Heart left ventricle (tissue), 16 donors: ENCODE results near the gene STAG1. TPM values are rescaled to one million over a fixed set of nuclear protein-coding genes. Genes with fewer than 3 reads are reported as not detected.
A peak's percentile ranks its signal among the peaks of the same experiment; 100 is the strongest.

Source experiments
- ATAC-seq, 4 donors: fragments of 200-7000 bp; cut with Tn5 transposase; one replicate each; pipeline ENCODE4 v1.9.1; 2020 to 2022; ENCODE audit warnings: moderate library complexity in 4 of 4, mild to moderate bottlenecking in 3 of 4, moderate number of reproducible peaks in 1 of 4
- DNase-seq, 5 donors: peaks; one replicate each; pipeline ENCODE4 v3.0.0-alpha.2; 2020
- H3K27ac ChIP-seq, 12 donors: fragments of 200-600 bp; sonication (generic) in 4 of 12; one replicate each; pipeline versions ENCODE4 v1.5.0 to v1.8.0; 2016 to 2022; ENCODE audit warnings: mild to moderate bottlenecking in 2 of 12
- H3K27me3 ChIP-seq, 9 donors: fragments of 200-600 bp; sonication (generic) in 2 of 9; one replicate each; pipeline versions ENCODE4 v1.5.1 to v1.8.0; 2016 to 2022; ENCODE audit warnings: mild to moderate bottlenecking in 3 of 9
- H3K36me3 ChIP-seq, 9 donors: fragments of 200-600 bp; sonication (generic) in 2 of 9; one replicate each; pipeline versions ENCODE4 v1.5.0 to v1.8.0; 2018 to 2022; ENCODE audit warnings: mild to moderate bottlenecking in 2 of 9
- H3K4me1 ChIP-seq, 12 donors: fragments of 200-600 bp; sonication (generic) in 4 of 12; one replicate each; pipeline versions ENCODE4 v1.5.0 to v1.8.0; 2016 to 2022; ENCODE audit warnings: mild to moderate bottlenecking in 3 of 12
- H3K4me3 ChIP-seq, 12 donors: fragments of 200-600 bp; sonication (generic) in 4 of 12; one replicate each; pipeline versions ENCODE4 v1.5.0 to v1.8.0; 2017 to 2022; ENCODE audit warnings: mild to moderate bottlenecking in 9 of 12, moderate library complexity in 4 of 12
- H3K9me3 ChIP-seq, 12 donors: fragments of 200-600 bp; sonication (generic) in 4 of 12; one replicate each; pipeline versions ENCODE4 v1.5.0 to v1.8.0; 2016 to 2022; ENCODE audit warnings: mild to moderate bottlenecking in 1 of 12
- CTCF ChIP-seq, 12 donors: fragments of 200-600 bp; sonication (generic) in 4 of 12; IDR thresholded peaks; one replicate each; pipeline versions ENCODE4 v1.5.0 to v1.8.0; 2018 to 2022; ENCODE audit warnings: antibody characterized with exemption in 12 of 12, mild to moderate bottlenecking in 5 of 12
- POLR2A ChIP-seq, 2 donors: fragments of 450-650 bp; IDR thresholded peaks; one replicate each; pipeline ENCODE4 v1.6.1; 2017; ENCODE audit warnings: antibody characterized with exemption in 2 of 2, mild to moderate bottlenecking in 2 of 2, moderate library complexity in 2 of 2
- WGBS, 4 donors: extraction: QIAGEN DNeasy Blood & Tissue Kit in 2 of 4; methylation state at CpG; one replicate each; pipeline versions ENCODE4 v1.1.5 to v1.1.7; 2013 to 2018; 5-methylcytosine and 5-hydroxymethylcytosine counted together
- intact Hi-C, 10 donors: fragments of 100-400 bp; cut with DNase I; formaldehyde crosslinking; loops; one replicate each; pipeline versions ENCODE4 v1.11.1 to v1.14.2; 2022
- polyA plus RNA-seq, 2 donors: library from polyadenylated mRNA; stranded (reverse); fragments of 200-250 nt; gene quantifications; one replicate each; pipeline ENCODE4 v1.2.3, GENCODE V29; 2013
- total RNA-seq, 9 donors: library from RNA; depleted of rRNA in 2 of 9; stranded (reverse); fragments of >200 nt in 2 of 9; fragmentation: NEBNext Ultra II Directional in 3 of 9; extraction: Animal tissue kit (Norgen Biotek cat#: 25700) in 3 of 9; gene quantifications; one replicate each; pipeline versions ENCODE4 v1.1.0 to v1.2.4, GENCODE V29; 2016 to 2023
- donor health status: ischemic (EF 13 %, LVEDD 7.1; RV severe dilation, severe dysfunction).
- donor health status: healthy with polysubstance abuse.
- donor health status: DM: no; HTN: yes; CAD: no.
- donor health status: DM: no; HTN: no; CAD: no.
- donor health status: ischemic (EF 25% LVEDD 6.9; RV normal size, moderate dysfunction).
- donor health status: ischemic (EF 25% LVEDD 5.7; RV mildly dilated, moderate dysfunction).
- donor health status: healthy.
- donor health status: DM: yes; HTN: yes; CAD: no.
- donor health status: ischemic (EF 35%, LVEDD 5.7; RV mildly dilated, moderate dysfunction).
- donor health status: nonischemic (EF 11% LVEDD 7.7; RV severe dilation, severe dysfunction).
- donor health status: DM: yes; HTN: yes; CAD: no.
- donor health status: PGD.
- donor health status: ischemic (EF 29% LVEDD 5.4; RV normal size, mild dysfunction).
- donor health status: nonischemic (EF 23%, LVEDD 6.1; RV moderate dilation, normal function).

Gene STAG1
- total and polyA plus RNA-seq, 11 donors = 7.2 to 23.4 (median 19.8) TPM

GRCh38 chr3:136658946-136659682 is 93.1 kb downstream of the STAG1 start:
- intact Hi-C loops = no loop called here
- peak in 1 of 4 donors; percentile 31 for ATAC-seq
- WGBS, 4 donors = 70 to 76% (median 72%) methylated on average over 8 of the region's 8 CpGs

GRCh38 chr3:136657526-136657925 is 94.7 kb downstream of the STAG1 start:
- 93 to 100% (median 96%) methylated on average over 3 of the region's 3 CpGs for WGBS, 4 donors
- intact Hi-C loops = no loop called here

More at GRCh38 chr3:136658946-136659682, 93.1 kb downstream of the STAG1 start:
- TF ChIP-seq POLR2A (IDR thresholded peaks at IDR 0.05) (no peak), CTCF (IDR thresholded peaks at IDR 0.05) (no peak)
- no peaks in the 10 kb centered on the region for H3K36me3 ChIP-seq
- no peak overlapping the region for H3K27ac ChIP-seq
- H3K4me3 ChIP-seq = no peak overlapping the region
- H3K4me1 ChIP-seq = peaks cover 0 to 19% (median 10%) of the 10 kb centered on the region in 12 donors
- no peaks in the 10 kb centered on the region for H3K27me3 ChIP-seq
- H3K9me3 ChIP-seq = peaks cover 0 to 21% (median 4%) of the 10 kb centered on the region in 12 donors
- DNase-seq = peak in 1 of 5 donors; percentile 18

GRCh38 chr3:136653628-136654027 is 98.5 kb downstream of the STAG1 start:
- ATAC-seq (no peak), DNase-seq (no peak)
- Histone ChIP-seq H3K4me3 (no peak overlapping the region), H3K27me3 (no peaks in the 10 kb centered on the region), H3K4me1 (peaks cover 0 to 5% (median 0%) of the 10 kb centered on the region in 12 donors), H3K9me3 (peaks cover 0 to 38% (median 16%) of the 10 kb centered on the region in 12 donors), H3K27ac (no peak overlapping the region), H3K36me3 (no peaks in the 10 kb centered on the region)
- no peak for TF ChIP-seq POLR2A (IDR thresholded peaks at IDR 0.05)
- TF ChIP-seq CTCF (IDR thresholded peaks at IDR 0.05) = no peak
- intact Hi-C loops = no loop called here

More at GRCh38 chr3:136657526-136657925, 94.7 kb downstream of the STAG1 start:
- Histone ChIP-seq H3K27me3 (no peaks in the 10 kb centered on the region), H3K9me3 (peaks cover 0 to 37% (median 16%) of the 10 kb centered on the region in 12 donors), H3K27ac (no peak overlapping the region), H3K4me1 (peaks cover 0 to 14% (median 8%) of the 10 kb centered on the region in 12 donors), H3K36me3 (no peaks in the 10 kb centered on the region), H3K4me3 (no peak overlapping the region)
- no peak for ATAC-seq
- DNase-seq = no peak
- TF ChIP-seq POLR2A (IDR thresholded peaks at IDR 0.05) (no peak), CTCF (IDR thresholded peaks at IDR 0.05) (no peak)

GRCh38 chr3:136651581-136651980 is 100.6 kb downstream of the STAG1 start:
- intact Hi-C loops = no loop called here
- H3K4me3 ChIP-seq = no peak overlapping the region
- WGBS, 4 donors = 43 to 69% (median 51%) methylated on average over 2 of the region's 2 CpGs
- H3K9me3 ChIP-seq = peaks cover 0 to 38% (median 16%) of the 10 kb centered on the region in 12 donors
- no peak for DNase-seq
- H3K4me1 ChIP-seq = no peaks in the 10 kb centered on the region
- H3K27me3 ChIP-seq = no peaks in the 10 kb centered on the region
- TF ChIP-seq CTCF (IDR thresholded peaks at IDR 0.05) (no peak), POLR2A (IDR thresholded peaks at IDR 0.05) (no peak)
- ATAC-seq = no peak
- H3K27ac ChIP-seq = no peak overlapping the region
- H3K36me3 ChIP-seq = no peaks in the 10 kb centered on the region
